ENCODE results near the gene PRCC.

Gene PRCC

DNA sequence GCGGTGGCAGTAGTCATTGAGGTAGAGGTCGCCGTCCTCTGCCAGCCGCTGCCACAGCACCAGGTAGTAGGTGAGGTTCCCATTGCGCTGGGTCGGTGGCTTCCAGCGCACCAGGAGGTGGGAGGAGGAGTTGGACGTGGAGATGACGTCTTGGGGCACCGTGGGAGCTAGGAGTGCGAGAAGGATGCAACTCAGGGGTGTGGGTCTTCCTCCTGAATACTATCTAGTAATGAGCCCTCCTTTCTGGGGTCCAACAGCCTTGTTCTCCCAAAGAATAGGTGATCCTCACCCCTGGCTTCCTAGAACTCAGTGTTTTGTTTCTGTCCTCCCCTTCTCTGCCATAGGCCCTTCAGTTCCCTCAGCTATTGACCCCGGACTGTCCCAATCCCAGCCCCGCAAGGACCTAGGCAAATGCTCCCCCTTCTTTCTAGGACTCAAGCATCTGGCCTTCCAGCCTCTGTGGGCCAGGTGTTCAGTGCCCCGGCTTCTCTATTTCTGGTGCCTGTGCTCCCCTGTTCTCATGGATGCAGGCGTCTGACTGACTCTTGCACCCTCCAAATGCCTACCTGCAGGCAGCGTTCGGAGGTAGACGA, 78.7 kb downstream of the PRCC start:
- TF ChIP-seq, protein P1, sequence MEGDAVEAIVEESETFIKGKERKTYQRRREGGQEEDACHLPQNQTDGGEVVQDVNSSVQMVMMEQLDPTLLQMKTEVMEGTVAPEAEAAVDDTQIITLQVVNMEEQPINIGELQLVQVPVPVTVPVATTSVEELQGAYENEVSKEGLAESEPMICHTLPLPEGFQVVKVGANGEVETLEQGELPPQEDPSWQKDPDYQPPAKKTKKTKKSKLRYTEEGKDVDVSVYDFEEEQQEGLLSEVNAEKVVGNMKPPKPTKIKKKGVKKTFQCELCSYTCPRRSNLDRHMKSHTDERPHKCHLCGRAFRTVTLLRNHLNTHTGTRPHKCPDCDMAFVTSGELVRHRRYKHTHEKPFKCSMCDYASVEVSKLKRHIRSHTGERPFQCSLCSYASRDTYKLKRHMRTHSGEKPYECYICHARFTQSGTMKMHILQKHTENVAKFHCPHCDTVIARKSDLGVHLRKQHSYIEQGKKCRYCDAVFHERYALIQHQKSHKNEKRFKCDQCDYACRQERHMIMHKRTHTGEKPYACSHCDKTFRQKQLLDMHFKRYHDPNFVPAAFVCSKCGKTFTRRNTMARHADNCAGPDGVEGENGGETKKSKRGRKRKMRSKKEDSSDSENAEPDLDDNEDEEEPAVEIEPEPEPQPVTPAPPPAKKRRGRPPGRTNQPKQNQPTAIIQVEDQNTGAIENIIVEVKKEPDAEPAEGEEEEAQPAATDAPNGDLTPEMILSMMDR (IDR thresholded peaks at IDR 0.05) = no peak
- intact Hi-C loops (cut with DNase I; ENCODE audit: low total_unique reads) = no loop called here
- DNase-seq = no peak
- H3K9me3 ChIP-seq = no peaks in the 10 kb centered on the region
- H3K27ac ChIP-seq = no peak overlapping the region
- H3K4me3 ChIP-seq = no peak overlapping the region
- peaks cover 0 to 88% of the 10 kb centered on the region in 2 donors for H3K27me3 ChIP-seq
- H3K4me1 ChIP-seq = peaks cover 0 to 16% (median 9%) of the 10 kb centered on the region in 4 donors
- no peaks in the 10 kb centered on the region for H3K36me3 ChIP-seq

DNA sequence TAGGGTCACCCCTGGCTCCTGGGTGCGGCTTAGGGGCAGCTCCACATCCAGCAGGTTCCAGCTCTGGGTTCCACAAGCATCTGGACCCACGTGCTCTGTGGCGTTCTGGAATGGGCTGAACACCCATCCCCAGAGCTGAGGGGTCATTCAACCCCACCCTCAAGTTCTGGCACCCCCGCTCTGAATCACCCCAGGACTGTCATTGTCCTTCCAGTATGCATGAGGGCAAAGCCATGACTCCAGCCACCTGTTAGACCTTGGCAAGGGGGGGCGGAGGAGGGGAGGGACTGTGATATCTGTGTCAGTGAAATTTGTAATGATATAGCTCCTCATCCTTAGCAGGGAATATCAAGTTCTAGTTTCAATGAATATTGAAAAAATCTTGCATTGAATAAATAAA, 79.3 kb downstream of the PRCC start:
- no peak overlapping the region for H3K4me3 ChIP-seq

DNA sequence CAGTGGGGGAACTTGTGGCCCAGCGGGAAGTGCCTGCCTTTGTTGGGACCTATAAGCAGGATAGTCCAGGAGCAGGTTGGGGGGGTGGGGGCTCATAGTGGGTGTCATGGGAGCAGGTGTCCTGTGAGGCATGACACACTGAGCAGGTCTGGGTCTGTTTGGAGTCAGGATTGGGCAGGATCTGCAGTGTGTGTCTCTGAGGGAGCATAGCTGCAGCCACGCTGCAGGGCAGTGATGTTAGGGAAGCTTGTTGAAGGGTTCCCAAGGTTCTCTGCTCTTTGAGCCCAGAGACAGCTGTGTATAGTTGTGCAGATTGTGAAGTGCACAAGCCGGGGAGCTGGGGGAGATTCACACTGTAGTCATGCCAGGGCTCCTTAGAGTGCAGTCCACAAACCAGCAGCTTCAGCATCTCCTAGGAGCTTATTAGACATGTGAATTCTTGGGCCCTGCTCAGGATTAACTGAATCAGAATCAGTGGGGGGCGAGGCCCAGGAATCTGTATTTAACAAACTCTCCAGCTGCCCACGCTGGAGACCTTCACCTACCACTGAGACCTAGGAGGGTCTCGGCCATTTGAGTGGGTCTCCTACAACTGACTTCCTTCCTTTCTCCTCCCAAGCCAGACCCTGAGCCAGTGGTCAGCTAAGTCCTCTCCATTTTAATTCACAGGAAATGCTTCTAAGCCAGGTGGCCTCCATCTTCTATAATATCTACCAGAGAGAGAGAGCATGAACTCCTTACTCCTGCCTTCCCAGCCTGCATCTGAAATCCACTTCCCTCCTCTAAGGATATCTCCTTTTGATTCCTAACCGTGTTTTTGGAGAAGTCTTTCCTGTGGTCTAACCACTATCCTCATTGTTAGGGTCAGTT, 80.5 kb downstream of the PRCC start:
- no peaks in the 10 kb centered on the region for H3K9me3 ChIP-seq
- intact Hi-C loops (cut with DNase I; ENCODE audit: low total_unique reads) = no loop called here
- TF ChIP-seq, protein P1 (IDR thresholded peaks at IDR 0.05) = no peak
- no peak overlapping the region for H3K4me3 ChIP-seq
- peaks cover 0 to 87% of the 10 kb centered on the region in 2 donors for H3K27me3 ChIP-seq
- H3K27ac ChIP-seq = no peak overlapping the region
- H3K36me3 ChIP-seq = no peaks in the 10 kb centered on the region
- H3K4me1 ChIP-seq = peaks cover 0 to 24% (median 9%) of the 10 kb centered on the region in 4 donors
- no peak for DNase-seq

More for the DNA sequence above, 79.3 kb downstream of the PRCC start:
- no peak for DNase-seq
- TF ChIP-seq, protein P1 (IDR thresholded peaks at IDR 0.05) = no peak
- Histone ChIP-seq H3K27me3 (peaks cover 0 to 88% of the 10 kb centered on the region in 2 donors), H3K4me1 (peaks cover 0 to 16% (median 9%) of the 10 kb centered on the region in 4 donors), H3K27ac (no peak overlapping the region), H3K9me3 (no peaks in the 10 kb centered on the region), H3K36me3 (no peaks in the 10 kb centered on the region)
- intact Hi-C loops (cut with DNase I; ENCODE audit: low total_unique reads) = no loop called here

DNA sequence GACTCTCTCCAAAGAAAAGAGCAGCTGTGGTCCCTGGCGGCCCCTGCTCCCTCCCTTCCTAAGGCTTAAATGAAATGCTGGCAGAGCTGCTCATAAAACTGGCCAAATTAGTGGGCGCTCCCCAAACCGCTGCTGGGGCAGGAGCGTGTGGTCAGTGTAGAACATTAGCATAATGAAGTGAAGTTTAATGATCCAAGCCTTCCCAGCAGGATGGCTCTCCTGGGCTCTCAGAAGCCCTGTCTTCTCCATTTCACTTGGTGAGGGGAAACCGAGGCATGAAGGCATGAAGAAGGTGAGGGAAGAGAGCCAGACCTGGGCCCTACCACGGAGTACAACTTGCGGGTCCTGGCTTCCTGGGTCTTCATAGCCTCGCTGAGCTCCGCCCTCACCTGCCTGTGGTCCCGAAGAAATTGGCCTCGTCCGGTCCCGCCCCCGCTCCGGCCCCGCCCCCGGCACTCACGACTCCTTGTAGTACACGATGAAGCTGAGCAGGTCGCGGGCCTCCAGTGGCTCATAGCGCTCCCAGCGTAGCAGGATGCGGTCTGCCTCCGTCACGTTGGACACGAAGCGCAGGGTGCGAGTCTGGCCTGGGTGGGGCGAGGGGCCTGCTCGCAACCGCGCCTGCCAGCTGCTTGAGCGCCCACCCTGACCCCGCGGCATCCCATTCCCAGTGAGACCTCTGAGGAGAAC, 81.3 kb downstream of the PRCC start:
- Histone ChIP-seq H3K36me3 (no peaks in the 10 kb centered on the region), H3K4me1 (peaks cover 0 to 24% (median 9%) of the 10 kb centered on the region in 4 donors), H3K27ac (no peak overlapping the region), H3K27me3 (peaks cover 0 to 81% of the 10 kb centered on the region in 2 donors), H3K9me3 (no peaks in the 10 kb centered on the region), H3K4me3 (no peak overlapping the region)
- no peak for DNase-seq
- TF ChIP-seq, protein P1 (IDR thresholded peaks at IDR 0.05) = no peak
- intact Hi-C loops (cut with DNase I; ENCODE audit: low total_unique reads) = no loop called here

DNA sequence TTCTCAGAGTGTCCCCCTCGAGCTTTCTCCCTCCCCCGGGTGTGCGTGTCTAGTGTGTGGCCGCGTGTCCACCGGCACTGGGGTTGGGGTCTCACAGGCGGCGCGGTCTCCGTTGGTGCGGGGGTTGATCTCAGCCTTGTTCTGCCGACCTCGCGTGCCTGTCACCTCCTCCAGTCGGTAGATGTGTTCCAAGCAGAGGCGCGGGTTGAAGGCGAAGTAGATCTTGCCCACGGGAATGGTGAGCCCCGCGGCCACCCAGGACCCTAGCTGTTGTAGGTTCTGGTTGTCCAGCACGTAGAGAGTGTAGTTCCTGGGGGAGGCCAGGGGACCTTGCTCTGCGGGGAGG, 81.8 kb downstream of the PRCC start:
- H3K9me3 ChIP-seq = no peaks in the 10 kb centered on the region
- H3K36me3 ChIP-seq = no peaks in the 10 kb centered on the region
- intact Hi-C loops (cut with DNase I; ENCODE audit: low total_unique reads) = no loop called here
- peaks cover 0 to 81% of the 10 kb centered on the region in 2 donors for H3K27me3 ChIP-seq
- DNase-seq = no peak
- H3K4me3 ChIP-seq = no peak overlapping the region
- peaks cover 0 to 24% (median 9%) of the 10 kb centered on the region in 4 donors for H3K4me1 ChIP-seq
- H3K27ac ChIP-seq = no peak overlapping the region
- TF ChIP-seq, protein P1 (IDR thresholded peaks at IDR 0.05) = no peak

All from tibial artery (tissue), 4 donors.